A549 (cell line): ENCODE data around the gene KSR2. TPM values are rescaled to one million over a fixed set of nuclear protein-coding genes. Genes with fewer than 3 reads are reported as not detected.
A peak's percentile ranks its signal among the peaks of the same experiment; 100 is the strongest.

Experiments
- ATAC-seq, 2 experiments: fragments of 200-7000 bp in 1 of 2; fragments of >200 bp in 1 of 2; cut with Nextera tagmentation in 1 of 2; cut with Tn5 transposase in 1 of 2; 3 replicates each; pipeline versions ENCODE4 v1.8.0 to v1.9.1; 2018 to 2020; ENCODE audit warnings: mild to moderate bottlenecking in 1 of 2, moderate library complexity in 1 of 2
- CTCF ChIA-PET: fragments of 300-600 bp; sonication (Branson Sonifier 250); formaldehyde crosslinking; extraction: SDS; loops from one replicate; lab custom pipeline; 2021; ENCODE audit warnings: antibody characterized with exemption, inconsistent platforms; lab: Yijun Ruan, JAX
- POLR2A ChIA-PET: fragments of 350-600 bp; formaldehyde crosslinking; extraction: SDS; loops from one replicate; lab custom pipeline; 2021; ENCODE audit warnings: antibody characterized with exemption, inconsistent platforms; lab: Yijun Ruan, JAX
- DNase-seq, 2 experiments: peaks; one replicate each; pipeline versions ENCODE4 v3.0.0 to v3.0.0-alpha.2; 2011 to 2016; ENCODE audit warnings: low read depth in 1 of 2, low spot score in 1 of 2
- FAIRE-seq: peaks from 2 replicates; lab custom pipeline; 2011; peaks lifted over from hg19 to GRCh38; lab: Jason Lieb, UNC
- H3K27ac ChIP-seq, 2 experiments: fragments of >200 bp; sonication (Bioruptor Twin); formaldehyde crosslinking; 3 replicates each; pipeline ENCODE4 v1.5.1; 2016 to 2017
- H3K4me1 ChIP-seq: fragments of >200 bp; sonication (Bioruptor Twin); formaldehyde crosslinking; 3 replicates; pipeline ENCODE4 v1.6.1; 2016
- H3K4me2 ChIP-seq: fragments of >200 bp; sonication (Bioruptor Twin); formaldehyde crosslinking; 3 replicates; pipeline ENCODE4 v1.6.1; 2016
- H3K4me3 ChIP-seq: fragments of >200 bp; sonication (Bioruptor Twin); formaldehyde crosslinking; 3 replicates; pipeline ENCODE4 v1.5.1; 2016
- H3K9me3 ChIP-seq: fragments of >200 bp; sonication (Bioruptor Twin); formaldehyde crosslinking; 3 replicates; pipeline ENCODE4 v1.6.1; 2016
- ELK1 ChIP-seq: fragments of 150-350 bp; IDR thresholded peaks from 2 replicates; pipeline ENCODE4 v1.6.1; 2014; ENCODE audit warnings: low read depth, mild to moderate bottlenecking, low read length
- FOSB ChIP-seq: fragments of 250-450 bp; sonication (Bioruptor Pico); IDR thresholded peaks from 2 replicates; pipeline ENCODE4 v1.5.0; 2020; ENCODE audit warnings: mild to moderate bottlenecking, moderate library complexity
- GATA3 ChIP-seq: IDR thresholded peaks from 2 replicates; pipeline ENCODE4 v1.6.1; 2012; ENCODE audit warnings: borderline replicate concordance
- HMGXB4 ChIP-seq: fragments of 250-450 bp; sonication (Bioruptor Pico); IDR thresholded peaks from 2 replicates; pipeline ENCODE4 v1.5.0; 2021; ENCODE audit warnings: mild to moderate bottlenecking, moderate library complexity, borderline replicate concordance
- HOXA7 ChIP-seq: fragments of 250-450 bp; sonication (Bioruptor Pico); IDR thresholded peaks from 2 replicates; pipeline ENCODE4 v1.5.0; 2020; ENCODE audit warnings: mild to moderate bottlenecking, moderate library complexity
- JUN ChIP-seq, 2 experiments: fragments of >200 bp; sonication (Bioruptor Twin); formaldehyde crosslinking; IDR thresholded peaks; 2 replicates in 1 of 2; 3 replicates in 1 of 2; pipeline ENCODE4 v1.6.1; 2016 to 2017
- MAFK ChIP-seq: fragments of 450-650 bp; IDR thresholded peaks from 2 replicates; pipeline ENCODE4 v1.6.1; 2014; ENCODE audit not compliant: partially characterized antibody
- PHF8 ChIP-seq: fragments of 200-600 bp; sonication (generic); IDR thresholded peaks from 2 replicates; pipeline ENCODE4 v1.6.1; 2016; ENCODE audit warnings: low read depth, mild to moderate bottlenecking, antibody characterized with exemption, moderate library complexity, borderline replicate concordance
- POLR2A ChIP-seq: IDR thresholded peaks from 2 replicates; pipeline ENCODE4 v1.6.1; 2012; ENCODE audit warnings: mild to moderate bottlenecking, low read length
- RARB ChIP-seq: fragments of 250-450 bp; sonication (Bioruptor Pico); IDR thresholded peaks from 2 replicates; pipeline ENCODE4 v1.8.0; 2021; ENCODE audit warnings: mild to moderate bottlenecking, moderate library complexity
- REST ChIP-seq: fragments of 200-600 bp; sonication (generic); IDR thresholded peaks from 2 replicates; pipeline ENCODE4 v1.6.1; 2016; ENCODE audit warnings: antibody characterized with exemption, mild to moderate bottlenecking, moderate library complexity
- SREBF2 ChIP-seq: fragments of 450-650 bp; IDR thresholded peaks from 2 replicates; pipeline ENCODE4 v1.6.1; 2014; ENCODE audit warnings: mild to moderate bottlenecking, moderate library complexity
- USF2 ChIP-seq: fragments of 450-650 bp; IDR thresholded peaks from 2 replicates; pipeline ENCODE4 v1.6.1; 2014; ENCODE audit warnings: antibody characterized with exemption
- WGBS: methylation state at CpG from one replicate; pipeline ENCODE4 v1.1.6; 2017; ENCODE audit errors: missing lambda C conversion rate; 5-methylcytosine and 5-hydroxymethylcytosine counted together
- polyA plus RNA-seq, 4 experiments: library from polyadenylated mRNA; depleted of rRNA in 3 of 4; stranded (reverse); fragments of >200 nt; fragmentation: RNase III in 1 of 4; extraction: RNeasy Plus Mini Kit Qiagen cat#74134 plus additional on column Dnase treatment in 1 of 4; gene quantifications; 2 replicates in 3 of 4; 3 replicates in 1 of 4; pipeline ENCODE4 v1.2.3, GENCODE V29; 2011 to 2017

KSR2 gene
- polyA plus RNA-seq, 2 of the 4 experiments (the other 2 are of a cell fraction): 0.37 to 1.2 TPM

- TF ChIP-seq HMGXB4 (no peak), JUN (IDR thresholded peaks at IDR 0.05) (no peak), ELK1 (no peak), REST (no peak), USF2 (no peak)
Measured at GRCh38 chr12:117933545-117933944, 35.2 kb downstream of the KSR2 start (continued).

GRCh38 chr12:117926391-117926899, 42.3 kb downstream of the KSR2 start:
- no peak for ATAC-seq
- CTCF ChIA-PET: interaction anchor here (0.9 to 1.0 kb wide), 2 partner anchors 14 to 108 kb away, joined by 3 to 4 read pairs; no protein-coding TSS in a partner anchor
- Histone ChIP-seq H3K4me3 (no peak overlapping the region), H3K9me3 (no peaks in the 10 kb centered on the region), H3K27ac (no peak overlapping the region), H3K4me2 (no peak overlapping the region), H3K4me1 (no peaks in the 10 kb centered on the region)
- 78% methylated on average over 4 of the region's 4 CpGs for WGBS
- DNase-seq: no peak
- POLR2A ChIA-PET: no interaction called here
- FAIRE-seq: no peak
- TF ChIP-seq PHF8: no peak
- TF ChIP-seq FOSB (CRISPR knock-in tag): no peak
- no peak for TF ChIP-seq GATA3
- no peak for TF ChIP-seq POLR2A
- no peak for TF ChIP-seq RARB (CRISPR knock-in tag)
- TF ChIP-seq HOXA7 (CRISPR knock-in tag): no peak

- no peak overlapping the region for H3K27ac ChIP-seq
- DNase-seq (no peak), ATAC-seq (no peak), FAIRE-seq (no peak)
- no peak overlapping the region for H3K4me2 ChIP-seq
- no peaks in the 10 kb centered on the region for H3K9me3 ChIP-seq
- no peak overlapping the region for H3K4me3 ChIP-seq
- ChIA-PET CTCF (interaction anchor here (0.6 to 3.0 kb wide), 3 partner anchors 33 to 90 kb away, joined by 4 to 10 read pairs (median 5); no protein-coding TSS in a partner anchor), POLR2A (no interaction called here)
- H3K4me1 ChIP-seq: no peaks in the 10 kb centered on the region
- 25% methylated on average over 6 of the region's 6 CpGs for WGBS
- TF ChIP-seq MAFK (peak; percentile 37), SREBF2 (no peak)
Measured at GRCh38 chr12:117921929-117922777, 46.6 kb downstream of the KSR2 start.
